ENCODE results near the gene ATP10B. TPM values are rescaled to one million over a fixed set of nuclear protein-coding genes. Genes with fewer than 3 reads are reported as not detected.

ATP10B gene
- total RNA-seq, 4 donors from 2014 or later: 0.12 to 1.4 (median 1.2) TPM

GRCh38 chr5:160805376-160805775 is 46.6 kb downstream of the ATP10B start:
- Histone ChIP-seq H3K27me3 (no peaks in the 10 kb centered on the region), H3K4me1 (no peaks in the 10 kb centered on the region), H3K36me3 (no peaks in the 10 kb centered on the region), H3K27ac (no peak overlapping the region), H3K9me3 (no peaks in the 10 kb centered on the region), H3K4me3 (no peak overlapping the region)
- no peak for ATAC-seq
- 71 to 100% methylated on average over 1 of the region's 6 CpGs for WGBS, 2 donors (ENCODE audit: low coverage in 1 of 2)
- no peak for TF ChIP-seq EP300 (IDR thresholded peaks at IDR 0.05)

DNA sequence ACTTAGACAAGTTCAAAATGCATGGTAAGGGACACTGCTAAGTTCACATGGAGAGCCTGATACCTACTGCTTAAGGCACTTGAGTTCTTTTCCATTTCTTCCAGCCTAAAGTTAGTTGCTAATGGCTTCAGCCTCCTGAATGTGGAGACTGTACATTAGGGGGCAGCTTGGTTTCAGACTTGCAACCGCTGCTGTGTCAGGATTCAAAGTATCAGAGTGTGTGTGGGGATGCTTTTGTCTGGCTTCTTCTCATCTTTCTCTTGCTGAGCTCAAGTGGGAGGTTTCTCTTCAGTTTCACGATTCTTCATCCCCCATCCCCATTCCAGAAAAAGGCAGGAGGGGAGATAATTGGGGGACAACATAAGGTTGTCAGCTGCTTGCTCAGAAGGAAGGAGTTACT is 49.4 kb downstream of the ATP10B start:
- no peak overlapping the region for H3K27ac ChIP-seq
- no peak for ATAC-seq
- H3K27me3 ChIP-seq: no peaks in the 10 kb centered on the region
- H3K9me3 ChIP-seq: no peaks in the 10 kb centered on the region
- no peaks in the 10 kb centered on the region for H3K36me3 ChIP-seq
- no peak overlapping the region for H3K4me3 ChIP-seq
- no peaks in the 10 kb centered on the region for H3K4me1 ChIP-seq
- 60 to 80% methylated on average over 1 to 2 of the region's 2 CpGs for WGBS, 2 donors (ENCODE audit: low coverage in 1 of 2)
- no peak for TF ChIP-seq POLR2AphosphoS5 (IDR thresholded peaks at IDR 0.05)
- TF ChIP-seq POLR2A (IDR thresholded peaks at IDR 0.05): no peak
- no peak for TF ChIP-seq CTCF (IDR thresholded peaks at IDR 0.05)
- no peak for TF ChIP-seq EP300 (IDR thresholded peaks at IDR 0.05)

DNA sequence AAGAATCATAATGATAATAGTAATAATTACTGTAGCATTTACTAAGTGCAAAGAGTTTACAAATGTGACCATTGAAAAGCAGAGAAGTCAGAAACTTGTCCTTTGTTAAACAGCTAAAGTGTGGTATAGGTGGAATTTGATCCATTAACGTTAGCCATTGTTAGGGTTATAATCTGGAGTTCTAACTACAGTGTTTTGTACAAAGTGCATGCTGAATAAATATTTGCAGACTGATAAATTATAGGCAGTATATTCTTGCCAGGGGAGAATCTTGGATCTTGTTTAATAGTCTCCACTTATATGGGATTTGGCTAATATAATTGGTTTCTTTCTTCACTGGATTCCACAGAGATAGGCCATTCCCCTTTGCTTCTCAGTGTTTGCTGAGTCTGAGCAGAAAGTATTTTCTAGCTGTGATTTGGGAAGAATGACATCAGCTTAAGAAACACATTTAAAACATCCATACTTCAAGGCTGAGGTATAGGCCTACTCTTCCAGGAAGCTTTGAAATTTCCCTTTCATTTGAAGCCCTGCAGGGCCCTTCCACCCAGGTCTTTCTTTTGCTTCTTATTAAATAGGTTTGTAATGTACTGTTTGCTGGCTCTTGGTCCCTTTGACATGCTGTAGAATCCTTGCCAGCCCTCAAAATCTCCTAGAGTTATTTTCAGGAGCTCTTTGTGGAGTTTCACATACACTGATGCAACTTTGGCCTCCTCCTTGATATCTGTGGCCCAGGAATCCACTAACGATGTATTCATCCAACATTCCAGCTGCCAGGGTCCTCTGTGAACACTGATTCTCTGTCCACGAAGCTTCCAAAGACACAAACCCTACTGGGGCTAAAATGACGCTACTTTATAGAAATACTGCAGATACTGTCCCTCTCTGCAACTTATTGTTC is 51.4 kb downstream of the ATP10B start:
- no peaks in the 10 kb centered on the region for H3K27me3 ChIP-seq
- no peak for TF ChIP-seq EP300 (IDR thresholded peaks at IDR 0.05)
- no peak for TF ChIP-seq CTCF (IDR thresholded peaks at IDR 0.05)
- TF ChIP-seq POLR2A (IDR thresholded peaks at IDR 0.05): no peak
- TF ChIP-seq POLR2AphosphoS5 (IDR thresholded peaks at IDR 0.05): no peak
- ATAC-seq: no peak
- H3K4me3 ChIP-seq: no peak overlapping the region
- no peak overlapping the region for H3K27ac ChIP-seq
- no peaks in the 10 kb centered on the region for H3K4me1 ChIP-seq
- no peaks in the 10 kb centered on the region for H3K9me3 ChIP-seq
- 7 to 27% methylated on average over 1 to 4 of the region's 4 CpGs for WGBS, 2 donors (ENCODE audit: low coverage in 1 of 2)
- H3K36me3 ChIP-seq: no peaks in the 10 kb centered on the region

DNA sequence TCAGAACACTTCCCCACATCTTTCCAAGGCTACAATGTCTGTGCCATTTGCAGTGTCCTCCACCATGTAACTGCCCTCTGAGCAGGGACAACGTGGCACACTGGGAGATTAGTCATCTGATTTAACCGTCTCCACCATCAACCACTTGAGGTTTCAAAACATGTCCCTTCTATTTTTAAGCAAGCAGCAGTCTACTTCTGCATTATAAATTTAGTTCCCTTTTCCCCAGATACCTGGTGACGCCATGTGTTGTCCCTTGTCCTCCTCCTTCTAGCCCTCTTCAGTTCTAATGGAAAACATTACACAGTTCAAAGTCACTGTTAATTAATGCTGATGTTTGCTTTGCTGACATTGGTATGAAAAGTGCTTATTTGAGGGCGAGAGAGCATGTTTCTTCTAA is 52.8 kb downstream of the ATP10B start:
- Histone ChIP-seq H3K4me1 (no peaks in the 10 kb centered on the region), H3K4me3 (no peak overlapping the region), H3K9me3 (no peaks in the 10 kb centered on the region), H3K27me3 (no peaks in the 10 kb centered on the region), H3K27ac (no peak overlapping the region), H3K36me3 (no peaks in the 10 kb centered on the region)
- ATAC-seq: peak; percentile 54
- TF ChIP-seq CTCF (IDR thresholded peaks at IDR 0.05) (no peak), POLR2A (IDR thresholded peaks at IDR 0.05) (no peak), EP300 (IDR thresholded peaks at IDR 0.05) (no peak), POLR2AphosphoS5 (IDR thresholded peaks at IDR 0.05) (no peak)
- WGBS, 2 donors (ENCODE audit: low coverage in 1 of 2): 65 to 67% methylated on average over 3 to 4 of the region's 4 CpGs

DNA sequence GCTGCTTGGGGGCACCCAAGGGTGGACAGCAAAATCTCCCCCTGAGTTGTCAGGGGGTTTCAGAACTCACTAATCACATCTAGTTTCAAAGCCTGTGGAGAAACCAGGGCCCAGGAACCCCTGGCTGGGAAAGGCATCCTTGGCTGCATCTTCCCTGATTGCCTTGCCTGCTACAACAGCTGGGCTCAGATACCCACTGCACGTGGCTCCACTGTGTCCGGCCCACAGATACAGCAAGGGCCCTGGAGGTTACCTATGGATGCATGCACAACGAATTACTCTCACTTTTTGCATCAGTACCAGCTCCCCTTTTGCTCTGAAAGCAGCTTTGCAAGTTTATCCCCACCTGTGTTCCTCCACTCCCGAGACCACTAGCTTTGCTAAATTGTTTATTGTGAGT is 55.0 kb downstream of the ATP10B start:
- no peak overlapping the region for H3K4me3 ChIP-seq
- 64 to 70% methylated on average over 4 of the region's 4 CpGs for WGBS, 2 donors (ENCODE audit: low coverage in 1 of 2)
- ATAC-seq: no peak

More for the DNA sequence above, 55.0 kb downstream of the ATP10B start:
- TF ChIP-seq CTCF (IDR thresholded peaks at IDR 0.05) (no peak), POLR2AphosphoS5 (IDR thresholded peaks at IDR 0.05) (no peak), EP300 (IDR thresholded peaks at IDR 0.05) (no peak), POLR2A (IDR thresholded peaks at IDR 0.05) (no peak)
- no peak overlapping the region for H3K27ac ChIP-seq
- H3K27me3 ChIP-seq: no peaks in the 10 kb centered on the region
- no peaks in the 10 kb centered on the region for H3K9me3 ChIP-seq
- H3K4me1 ChIP-seq: no peaks in the 10 kb centered on the region
- H3K36me3 ChIP-seq: no peaks in the 10 kb centered on the region
